ENCODE data around the gene SLIT3.
A peak's percentile ranks its signal among the peaks of the same experiment; 100 is the strongest.

The SLIT3 gene

DNA sequence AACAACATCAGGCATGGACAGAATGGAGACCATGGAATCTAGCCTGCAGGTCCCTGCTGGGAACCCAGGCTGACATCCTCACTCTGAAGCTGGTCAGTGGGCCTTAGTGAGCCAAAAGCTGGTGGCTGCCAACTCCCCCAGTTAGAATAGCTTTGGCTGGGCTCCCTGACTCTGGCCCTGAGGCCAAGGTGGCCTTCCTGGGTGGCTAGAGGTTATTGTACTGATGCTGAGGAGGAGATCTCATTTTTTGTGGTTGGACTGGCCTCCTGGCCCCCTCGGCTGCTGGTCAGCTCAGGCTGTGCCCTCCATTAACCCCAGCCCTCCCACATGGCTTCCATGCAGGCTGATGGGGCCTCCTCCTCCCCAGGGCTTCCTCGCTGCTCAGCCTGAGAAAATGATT is 620.5 kb downstream of the SLIT3 start:
- no peak for DNase-seq

DNA sequence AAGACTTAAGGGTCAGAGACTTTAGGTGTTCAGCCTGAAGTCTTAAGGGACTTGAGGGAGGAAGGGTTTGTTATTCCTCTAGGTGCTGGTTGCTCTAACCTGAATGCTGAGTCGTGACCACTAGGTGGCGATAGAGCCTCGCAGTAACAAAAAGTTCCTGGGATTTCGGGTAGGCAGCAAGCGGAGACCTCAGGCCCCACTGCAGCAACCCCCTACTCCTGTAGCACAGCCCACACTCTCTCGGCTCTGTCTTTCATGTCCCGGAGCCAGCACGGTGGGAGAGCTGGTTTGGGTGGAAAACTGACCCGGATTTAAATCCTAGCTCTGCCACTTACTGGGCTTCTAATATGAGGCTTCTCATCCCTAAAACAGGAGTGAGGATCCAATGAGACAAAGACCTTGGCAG is 621.4 kb downstream of the SLIT3 start:
- peak; percentile 1 to 21 for DNase-seq

DNA sequence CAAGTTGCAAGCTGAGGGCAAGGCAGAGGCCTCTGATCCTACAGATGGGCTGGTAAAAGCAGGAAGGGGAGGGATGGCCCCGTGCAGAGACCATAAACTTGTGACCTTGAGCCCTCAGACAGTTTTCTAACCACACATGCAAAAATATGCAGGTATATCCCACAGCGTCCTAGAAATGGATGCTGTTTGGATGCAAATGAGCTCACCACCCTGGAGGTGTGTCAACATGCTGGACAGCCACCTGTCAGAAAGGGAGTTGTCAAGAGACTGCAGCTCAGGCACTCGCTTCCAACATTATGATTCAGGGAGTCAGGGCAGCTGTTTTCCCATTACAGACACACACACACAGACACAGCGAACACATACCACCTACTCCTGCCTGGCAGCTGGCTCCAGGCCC is 624.4 kb downstream of the SLIT3 start:
- no peak for DNase-seq

DNA sequence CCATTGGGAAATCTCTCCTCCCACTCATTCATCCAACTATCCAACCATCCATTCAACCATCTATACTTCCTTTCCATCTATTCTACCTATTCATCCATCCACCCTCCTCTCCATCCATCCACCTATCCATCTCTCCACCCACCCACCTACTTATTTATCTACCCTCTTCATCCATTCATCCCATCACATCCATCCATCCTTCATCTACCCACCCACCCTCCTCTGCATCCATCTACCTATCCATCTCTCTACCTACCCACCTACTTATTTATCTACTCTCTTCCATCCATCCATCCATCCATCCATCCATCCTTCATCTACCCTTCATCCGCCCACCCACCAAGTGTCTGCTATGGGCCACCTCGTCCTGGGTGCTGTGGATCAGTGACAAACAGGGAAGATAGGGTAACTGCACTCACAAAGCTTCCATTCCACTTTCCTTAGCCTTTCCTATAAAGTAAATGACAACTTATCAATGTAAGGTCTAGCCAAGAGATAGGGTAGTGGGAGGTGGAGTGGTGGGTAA is 625.0 kb downstream of the SLIT3 start:
- no peak for DNase-seq

DNA sequence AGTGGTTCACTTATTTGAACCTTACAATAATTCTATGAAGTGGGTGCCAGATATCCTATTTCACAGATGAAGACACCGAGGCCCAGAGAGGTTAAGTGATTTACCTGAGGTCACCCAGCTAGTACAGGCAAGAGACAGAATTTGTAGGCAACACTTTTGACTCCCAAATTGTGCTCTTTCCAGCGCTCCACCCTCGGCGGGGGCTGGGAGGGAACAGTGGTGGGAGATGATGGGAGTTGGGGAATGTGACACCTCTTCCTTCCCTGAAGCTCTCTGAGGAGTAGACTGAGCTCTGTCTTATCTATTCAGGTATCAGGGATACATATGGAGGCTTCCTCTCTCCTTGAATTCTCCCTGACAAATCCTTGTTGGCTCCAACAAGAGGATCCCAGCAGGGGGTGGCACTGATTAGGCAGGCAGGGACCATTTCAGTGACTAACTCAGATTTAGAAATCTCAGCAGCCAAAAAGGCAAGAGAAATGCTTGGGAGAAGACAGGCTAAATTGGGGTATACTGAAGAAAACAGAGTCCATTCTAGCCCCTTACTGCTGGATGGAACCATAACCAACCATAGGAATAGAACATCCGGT is 626.0 kb downstream of the SLIT3 start:
- no peak for DNase-seq

DNA sequence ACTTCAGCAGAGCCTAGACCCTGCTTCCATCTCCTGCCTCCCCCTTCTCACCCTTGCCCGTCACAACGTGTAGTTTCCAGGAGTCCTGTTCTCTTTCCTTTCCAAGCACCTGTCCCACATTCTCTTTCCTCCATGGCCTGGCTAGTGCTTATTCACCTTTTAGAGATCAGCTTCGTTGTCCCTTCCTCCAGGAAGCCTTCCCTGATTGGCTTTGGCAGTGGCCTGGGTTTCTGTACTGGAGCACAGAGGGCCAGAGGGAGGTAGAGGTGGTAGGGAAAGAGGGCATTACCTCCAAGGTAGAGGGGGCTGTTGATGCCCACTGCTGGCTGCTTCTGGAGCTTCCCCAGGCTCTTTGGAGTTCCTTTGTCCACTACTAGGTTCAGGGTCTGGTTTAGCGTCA is 628.1 kb downstream of the SLIT3 start:
- DNase-seq: no peak

DNA sequence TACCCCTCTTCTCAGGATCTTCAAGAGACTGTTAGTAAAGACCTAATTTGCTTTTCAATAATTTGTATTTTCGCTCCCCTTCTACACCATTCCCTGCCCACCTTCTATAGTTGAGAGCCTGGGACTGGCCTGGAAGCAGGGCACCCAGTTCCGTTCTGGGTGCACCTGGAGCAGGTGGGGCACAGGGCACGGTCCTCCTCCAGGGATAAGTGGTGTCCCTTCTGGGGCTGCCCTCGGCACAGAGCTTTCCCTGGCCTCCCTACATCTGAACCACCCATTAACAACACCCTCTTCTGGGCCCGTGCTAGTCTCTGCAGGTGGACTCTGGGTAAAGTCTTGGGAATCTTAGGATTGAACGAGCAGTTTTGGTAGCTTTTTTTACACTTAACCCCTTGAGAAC is 628.9 kb downstream of the SLIT3 start:
- DNase-seq: no peak

DNA sequence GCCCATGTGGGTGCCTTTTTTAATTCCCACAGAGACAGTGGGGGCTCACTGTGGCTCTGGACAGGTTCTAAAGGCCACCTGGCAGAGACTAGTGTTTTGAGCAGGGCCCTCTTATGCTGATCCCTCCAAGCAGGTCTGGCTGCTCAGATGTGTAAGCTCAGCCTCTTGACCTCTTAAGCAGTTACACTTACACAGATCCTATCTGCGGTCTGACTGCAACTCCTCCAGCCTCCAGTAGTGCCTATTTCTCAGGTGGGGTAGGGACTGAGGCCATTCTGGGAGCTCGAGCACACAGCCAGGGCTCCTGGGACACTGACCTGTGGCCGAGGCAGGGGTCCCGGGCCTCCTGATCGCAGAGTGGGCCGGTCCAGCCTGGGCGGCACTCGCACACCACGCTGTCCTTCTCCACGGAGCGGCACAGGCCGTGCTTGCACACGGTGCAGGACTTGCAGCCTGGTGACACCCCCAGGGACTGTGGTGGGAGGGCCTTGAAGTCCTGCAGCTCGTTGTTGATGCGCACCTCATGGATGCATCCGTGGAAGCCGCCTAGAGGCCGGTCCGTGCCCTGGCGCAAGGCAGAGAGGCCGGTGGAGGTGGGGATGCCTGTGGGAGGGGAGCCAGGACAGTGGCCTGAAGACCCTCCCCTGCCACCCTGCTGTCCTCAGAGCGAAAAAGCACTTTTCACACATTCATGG is 629.9 kb downstream of the SLIT3 start:
- no peak for DNase-seq

DNA sequence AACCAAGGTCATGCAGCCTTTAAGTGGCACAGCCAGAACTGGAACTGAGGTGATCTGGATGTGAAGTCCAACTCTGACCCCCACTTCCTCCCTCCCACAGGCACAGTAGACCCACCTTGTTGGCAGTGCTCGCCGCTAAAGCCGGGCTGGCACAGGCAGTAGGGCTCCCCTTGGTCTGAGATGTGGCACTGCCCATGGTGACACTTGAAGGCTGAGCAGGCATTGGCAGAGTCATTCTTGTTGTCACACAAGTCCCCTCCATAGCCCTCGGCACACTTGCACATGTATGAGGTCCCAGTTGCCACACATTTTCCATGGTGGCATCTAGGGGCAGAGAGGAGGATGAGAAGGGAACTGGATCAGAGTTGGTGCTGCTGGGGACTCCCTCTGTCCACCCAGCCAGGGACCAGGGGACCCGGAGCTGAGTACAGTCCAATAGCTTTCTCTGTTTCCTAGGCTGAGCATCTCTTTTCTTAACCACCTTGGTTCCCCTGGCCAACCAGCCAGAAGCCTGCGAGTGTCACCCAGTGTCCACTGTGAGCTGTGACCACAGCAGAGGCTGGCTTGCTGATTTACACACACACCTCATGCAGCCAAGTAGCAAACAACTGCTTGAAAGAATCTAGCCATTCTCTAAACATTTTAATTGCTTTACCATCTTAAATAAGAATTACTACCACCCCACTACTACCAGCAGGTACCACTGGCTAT is 631.1 kb downstream of the SLIT3 start:
- no peak for DNase-seq

DNA sequence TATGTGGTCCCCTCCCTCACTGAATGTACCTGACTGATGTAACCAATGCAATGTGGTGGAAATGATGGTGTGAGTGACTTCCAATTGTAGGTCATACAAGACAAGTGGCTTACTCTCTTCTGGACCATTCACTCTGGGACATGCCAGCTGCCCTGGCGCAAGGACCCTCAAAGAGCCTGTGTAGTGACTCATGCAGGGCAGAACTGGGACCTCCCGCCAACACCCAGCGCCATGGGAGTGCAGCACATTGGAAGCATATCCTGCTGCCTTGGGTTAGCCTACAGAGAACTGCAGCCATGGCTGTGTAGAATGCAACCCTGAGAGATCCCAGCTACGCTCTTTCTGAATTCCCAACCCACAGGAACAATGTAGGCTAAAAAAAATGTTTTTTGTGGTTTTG is 631.8 kb downstream of the SLIT3 start:
- no peak for DNase-seq

DNA sequence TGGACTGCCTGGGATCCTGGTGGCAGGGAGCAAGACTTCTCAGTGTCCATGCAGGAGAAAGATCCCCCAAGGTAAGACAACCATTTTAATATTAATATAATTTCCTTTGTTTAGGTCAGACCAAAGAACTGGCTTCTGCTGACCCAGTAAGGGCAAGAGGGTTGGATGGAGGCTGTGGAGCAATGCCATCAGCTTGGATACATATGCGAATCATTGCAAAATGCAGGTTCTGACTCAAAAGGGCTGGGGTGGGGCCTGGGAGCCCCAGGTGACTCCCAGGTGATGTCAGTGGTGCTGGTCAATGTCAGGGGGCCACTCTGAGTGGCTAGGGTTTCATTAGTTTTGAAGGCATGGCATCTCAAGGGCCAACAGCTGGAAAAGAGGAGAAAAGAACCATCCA is 632.9 kb downstream of the SLIT3 start:
- DNase-seq: no peak

DNA sequence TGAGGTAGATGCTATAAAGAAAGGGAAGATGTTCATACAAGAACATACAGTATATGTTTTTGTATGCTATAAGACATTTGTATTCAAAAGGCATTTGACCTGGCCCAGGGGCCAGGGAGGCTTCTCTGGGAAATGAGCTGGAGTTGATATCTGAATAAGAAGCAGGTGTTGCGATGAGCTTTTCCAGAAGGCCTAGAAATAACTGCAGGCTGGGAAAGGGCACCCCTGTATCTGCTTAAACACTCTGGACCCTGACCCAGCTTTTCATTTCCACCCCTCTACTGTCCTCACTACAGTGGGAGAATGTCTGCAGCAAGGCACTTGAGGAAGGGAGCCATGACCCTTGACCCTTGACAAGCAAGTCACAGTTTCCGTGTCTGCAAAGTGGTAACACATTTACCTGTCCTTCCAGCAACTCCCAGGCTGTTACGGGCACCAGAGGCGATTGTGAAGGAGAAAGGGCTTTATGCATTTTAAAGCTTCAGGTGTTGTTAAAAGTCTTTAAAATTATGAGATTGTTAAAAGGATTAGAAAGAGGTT is 633.6 kb downstream of the SLIT3 start:
- DNase-seq: no peak

DNA sequence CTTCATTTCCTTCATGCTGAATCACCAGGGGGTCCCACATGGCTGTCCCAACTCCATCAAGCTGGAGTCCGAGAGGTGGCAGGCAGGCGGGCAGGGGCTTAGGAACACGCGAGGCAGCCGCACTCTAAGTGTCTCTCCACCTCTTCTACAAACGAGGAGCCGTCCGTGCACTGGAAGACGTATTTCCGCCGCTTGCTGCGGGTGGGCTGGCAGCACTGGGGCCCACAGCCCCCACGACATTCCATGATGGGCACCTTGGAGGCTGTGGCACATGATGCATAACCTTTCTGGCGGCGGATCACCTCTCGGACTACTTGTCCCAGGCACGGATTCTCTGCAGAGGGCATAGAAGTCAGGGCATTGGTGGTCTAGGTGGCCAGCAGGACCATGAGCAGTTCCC is 634.6 kb downstream of the SLIT3 start:
- DNase-seq: no peak

DNA sequence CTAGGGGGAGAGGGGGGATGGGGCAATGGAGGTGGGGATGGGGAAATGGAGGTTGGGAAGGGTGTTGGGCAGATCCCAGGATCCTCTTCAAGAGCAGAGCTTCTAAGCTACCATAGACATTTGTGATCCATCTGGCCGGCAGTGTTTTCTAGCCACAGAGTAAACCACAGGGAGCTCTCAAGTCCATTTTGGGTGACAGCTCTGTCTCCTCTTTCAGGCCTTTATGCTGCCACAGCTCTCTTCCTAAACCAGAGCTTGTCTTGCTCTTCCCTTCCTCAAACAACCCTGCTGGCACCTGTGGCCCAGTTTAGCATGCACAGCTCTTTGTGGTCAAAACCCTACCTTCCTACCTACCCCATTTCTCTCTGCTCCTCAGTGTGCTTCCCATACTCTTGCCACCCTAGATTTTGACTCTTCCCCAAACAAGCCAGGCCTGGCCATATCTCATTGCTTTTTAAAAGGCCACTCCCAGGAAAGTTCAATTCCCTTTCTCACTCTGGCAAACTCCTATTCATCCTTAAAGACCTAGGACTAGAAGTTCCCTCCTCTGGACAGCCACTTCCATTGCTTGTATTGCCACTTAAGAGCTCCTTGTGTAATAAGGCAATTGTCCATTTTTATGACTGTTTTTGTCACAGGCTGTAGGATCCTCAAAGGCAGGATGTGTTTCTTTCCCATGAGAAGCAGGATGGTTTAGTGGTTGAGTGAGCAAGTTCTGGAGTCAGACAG is 637.5 kb downstream of the SLIT3 start:
- no peak for DNase-seq

DNA sequence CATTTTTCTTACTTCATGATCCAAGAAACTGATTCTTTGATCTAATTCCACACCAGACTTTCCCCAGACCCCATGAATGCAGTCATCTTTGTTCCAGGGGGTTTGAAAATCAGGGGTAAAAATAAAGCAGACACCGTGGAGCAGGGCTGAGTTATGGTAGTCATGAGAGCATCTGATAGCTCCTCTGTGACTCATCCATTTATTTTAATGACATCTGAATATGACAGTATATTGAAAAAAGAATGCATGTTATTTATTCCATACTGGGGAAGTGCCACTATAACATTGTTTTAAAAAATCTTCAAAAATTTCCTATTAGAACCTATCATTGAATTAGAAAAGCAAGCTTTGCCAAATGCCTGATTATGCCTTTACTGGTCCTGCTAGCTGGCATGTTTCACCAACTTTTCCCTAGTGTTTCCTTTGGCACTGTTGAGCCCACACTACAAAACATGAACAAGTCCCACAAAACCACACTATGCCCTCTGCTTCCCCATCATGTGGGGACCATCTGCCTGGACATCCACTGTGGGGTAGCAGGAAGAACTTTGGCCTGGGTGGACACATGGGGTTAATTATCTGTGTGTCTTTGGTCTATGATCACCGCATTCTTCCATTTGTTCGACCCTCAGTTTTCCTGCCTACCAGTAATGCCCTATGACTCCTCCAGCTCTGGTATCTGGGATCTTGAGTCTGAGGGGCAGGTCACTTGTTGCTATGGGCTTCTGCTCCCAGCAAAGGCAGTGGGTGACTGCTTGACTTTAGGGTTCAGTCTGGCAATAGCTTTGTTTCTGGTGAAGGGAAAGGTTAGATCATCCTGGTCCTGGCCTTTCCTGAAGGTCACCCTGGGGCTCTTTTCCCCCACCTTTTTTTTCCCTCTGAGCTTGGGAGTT is 639.1 kb downstream of the SLIT3 start:
- DNase-seq: no peak

DNA sequence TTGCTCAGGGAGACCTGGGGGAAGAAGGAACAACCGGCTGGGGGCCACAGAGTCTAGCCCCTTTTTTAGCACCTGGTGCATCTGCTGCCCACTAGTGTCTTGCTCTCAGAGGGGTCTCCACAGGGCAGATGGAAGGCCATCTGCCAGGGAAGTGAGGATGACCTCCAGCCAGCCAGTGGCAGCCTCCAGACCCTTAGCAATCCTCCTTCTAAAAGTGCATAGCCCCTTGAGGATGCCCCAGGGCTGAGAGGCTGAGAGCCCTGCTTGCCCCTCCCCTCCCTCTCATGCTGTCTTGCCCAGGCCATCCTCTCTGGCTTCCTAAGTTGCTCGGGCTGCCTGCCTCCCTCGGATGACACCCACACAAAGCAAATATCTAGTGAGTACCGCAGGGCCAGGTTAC is 640.2 kb downstream of the SLIT3 start:
- DNase-seq: no peak

DNA sequence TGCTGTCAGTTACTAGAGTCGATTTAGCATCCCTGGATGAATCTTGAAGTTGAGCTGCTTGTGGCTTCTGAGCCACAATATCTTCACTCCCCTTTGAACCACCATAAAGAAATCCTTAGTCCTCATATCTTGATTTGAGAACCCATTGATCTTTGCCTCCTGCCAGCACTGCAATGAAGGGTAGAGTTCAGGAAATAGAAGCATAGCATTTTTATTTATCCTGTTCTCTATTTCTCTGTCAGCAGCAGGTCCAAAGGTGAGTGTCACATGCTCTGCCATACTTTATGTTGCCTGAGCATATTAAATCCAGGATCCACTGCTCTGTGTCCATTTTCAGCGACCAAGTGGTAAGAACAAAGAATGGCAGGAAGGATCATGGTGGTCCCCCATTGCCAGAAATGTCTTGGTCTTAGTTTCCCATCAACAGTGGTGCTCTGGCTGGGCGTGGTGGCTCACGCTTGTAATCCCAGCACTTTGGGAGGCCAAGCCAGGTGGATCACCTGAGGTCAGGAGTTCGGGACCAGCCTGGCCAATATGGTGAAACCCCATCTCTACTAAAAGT is 641.6 kb downstream of the SLIT3 start:
- no peak for DNase-seq

DNA sequence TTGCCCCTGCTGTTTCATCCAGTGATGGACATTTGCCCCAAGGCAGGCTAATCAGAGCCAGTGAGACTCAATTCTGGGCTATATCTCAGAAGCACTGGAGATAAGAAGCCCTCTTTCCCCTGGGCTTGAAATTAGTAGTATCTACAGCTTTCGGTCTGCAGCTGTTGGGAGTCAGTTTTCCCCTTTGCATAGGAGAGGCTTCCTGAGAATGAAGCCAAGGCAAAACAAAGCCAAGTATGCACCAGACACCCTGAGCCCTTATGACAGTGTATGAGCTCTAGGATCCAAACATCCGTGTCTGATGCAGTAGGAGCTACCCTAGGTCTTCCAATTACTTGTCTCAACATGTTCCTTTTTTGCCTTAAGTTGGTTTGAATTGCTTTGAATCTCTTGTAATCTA is 642.5 kb downstream of the SLIT3 start:
- no peak for DNase-seq

DNA sequence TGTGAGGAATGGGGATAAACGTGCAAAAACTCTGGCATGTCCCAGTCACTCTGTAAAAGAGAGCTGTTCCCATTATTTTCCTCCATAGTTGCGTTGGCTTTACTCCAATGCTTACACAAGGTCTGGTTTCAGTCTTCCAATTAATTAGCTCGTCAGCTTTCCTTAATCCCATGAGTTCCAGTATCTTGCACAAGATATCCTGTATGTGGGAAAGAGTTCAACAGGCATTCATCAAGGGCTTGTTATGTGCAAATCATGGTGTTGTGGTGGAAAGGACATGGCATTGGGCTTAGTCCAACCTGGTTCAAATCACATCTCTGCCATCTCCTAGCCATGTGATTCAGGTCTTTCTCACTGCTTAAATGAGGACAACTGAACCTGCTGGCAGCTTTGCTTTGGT is 644.3 kb downstream of the SLIT3 start:
- DNase-seq: no peak

DNA sequence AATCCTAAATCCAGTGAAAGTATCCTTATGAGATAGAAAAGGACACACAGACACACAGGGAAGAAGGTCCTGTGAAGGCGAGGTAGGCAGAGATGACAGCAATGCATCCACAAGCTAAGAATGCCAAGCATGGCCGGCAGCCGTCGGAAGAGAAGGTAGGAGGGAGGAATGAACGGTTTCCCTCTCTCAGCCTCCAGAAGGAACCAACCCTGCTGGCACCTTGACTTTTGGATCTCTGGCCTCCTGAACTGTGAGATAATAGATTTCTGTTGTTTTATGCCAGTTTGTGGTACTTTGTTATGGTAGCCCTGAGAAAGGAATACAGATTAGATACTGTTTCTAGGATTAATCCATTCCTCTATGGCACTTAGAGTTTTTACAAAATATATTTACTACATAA is 645.6 kb downstream of the SLIT3 start:
- no peak for DNase-seq

DNA sequence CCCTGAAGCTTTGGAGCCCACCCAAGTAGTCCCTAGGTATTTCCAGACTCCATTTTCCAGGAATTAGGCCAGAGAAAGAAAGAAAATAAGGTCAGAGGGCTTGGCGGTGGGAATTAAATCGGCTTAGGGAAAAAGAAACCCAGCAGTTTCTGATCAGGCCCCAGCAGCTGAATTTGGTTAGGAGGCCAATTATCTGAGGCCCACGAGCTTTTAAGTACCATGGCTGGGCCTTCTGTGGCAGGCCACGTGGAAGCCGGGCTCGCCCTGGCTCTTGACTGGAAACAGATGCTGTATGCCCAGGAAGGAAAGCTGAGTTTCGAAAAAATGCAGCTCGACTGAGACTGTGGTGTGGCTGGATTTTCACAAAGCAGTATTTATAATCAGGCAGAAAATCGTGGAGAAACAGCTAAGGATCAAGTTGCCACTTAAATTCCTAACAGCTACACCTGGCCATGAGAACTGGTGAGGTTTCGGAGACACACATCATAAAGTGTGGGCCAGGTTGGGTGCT is 646.7 kb downstream of the SLIT3 start:
- no peak for DNase-seq

DNA sequence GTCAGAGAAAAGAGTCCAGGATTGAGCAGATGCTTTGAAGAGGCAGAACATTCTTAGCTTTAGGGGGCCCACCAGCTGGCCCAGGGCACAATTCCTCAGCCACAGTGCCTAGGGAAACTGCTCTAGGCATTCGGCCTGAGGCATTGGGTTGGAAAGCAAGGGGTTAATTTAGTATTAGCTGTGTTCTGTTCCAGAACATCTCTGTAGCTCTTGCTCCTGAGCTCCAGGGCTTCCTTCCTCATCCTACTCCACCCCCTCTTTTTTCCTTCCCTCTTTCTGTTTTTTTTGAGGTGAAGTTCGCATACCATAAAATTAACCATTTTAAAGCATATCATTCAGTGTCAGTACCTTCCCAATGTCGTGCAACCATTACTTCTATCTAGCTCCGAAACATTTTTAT is 647.3 kb downstream of the SLIT3 start:
- DNase-seq: no peak
